Measurements from ENCODE around the gene TMEM176A. TPM values are rescaled to one million over a fixed set of nuclear protein-coding genes. Genes with fewer than 3 reads are reported as not detected.
"Not testable (repeated sequence)": the region's sequence is repeated elsewhere in the genome, so short reads cannot be mapped to it uniquely, and the experiment has no call there.

Gene TMEM176A
- not detected in 2 replicates for total RNA-seq

- DNase-seq (ENCODE audit: low read depth, low spot score): no peak
Measured at GRCh38 chr7:150800581-150801241, at the start of gene TMEM176A. TMEM176A (plus strand) TSS chr7:150800769; CDS start chr7:150801551, 782 bp downstream.

GRCh38 chr7:150751702-150752101 is 48.9 kb upstream of the TMEM176A start:
- DNase-seq (ENCODE audit: low read depth, low spot score): no peak

- no peak for DNase-seq (ENCODE audit: low read depth, low spot score)
Measured at GRCh38 chr7:150753239-150753638, 47.3 kb upstream of the TMEM176A start.

GRCh38 chr7:150753826-150754603 is 46.6 kb upstream of the TMEM176A start:
- peak; percentile 90 for DNase-seq (ENCODE audit: low read depth, low spot score)

GRCh38 chr7:150754951-150755350 is 45.6 kb upstream of the TMEM176A start:
- DNase-seq (ENCODE audit: low read depth, low spot score): no peak

- peak; percentile 89 for DNase-seq (ENCODE audit: low read depth, low spot score)
Measured at GRCh38 chr7:150755473-150756099, 45.0 kb upstream of the TMEM176A start.

- no peak for DNase-seq (ENCODE audit: low read depth, low spot score)
Measured at GRCh38 chr7:150756166-150756565, 44.4 kb upstream of the TMEM176A start.

GRCh38 chr7:150756858-150757257 is 43.7 kb upstream of the TMEM176A start:
- peak; percentile 43 for DNase-seq (ENCODE audit: low read depth, low spot score)

GRCh38 chr7:150759479-150759878 is 41.1 kb upstream of the TMEM176A start:
- no peak for DNase-seq (ENCODE audit: low read depth, low spot score)

GRCh38 chr7:150766334-150766709 is 34.2 kb upstream of the TMEM176A start:
- DNase-seq (ENCODE audit: low read depth, low spot score): no peak

- no peak for DNase-seq (ENCODE audit: low read depth, low spot score)
Measured at GRCh38 chr7:150769768-150770167, 30.8 kb upstream of the TMEM176A start.

GRCh38 chr7:150774131-150774530 is 26.4 kb upstream of the TMEM176A start:
- not testable (repeated sequence) for DNase-seq (ENCODE audit: low read depth, low spot score)

- no peak for DNase-seq (ENCODE audit: low read depth, low spot score)
Measured at GRCh38 chr7:150778014-150778737, 22.4 kb upstream of the TMEM176A start.

GRCh38 chr7:150778738-150779301 is 21.7 kb upstream of the TMEM176A start:
- peak; percentile 37 for DNase-seq (ENCODE audit: low read depth, low spot score)

GRCh38 chr7:150780292-150780691 is 20.3 kb upstream of the TMEM176A start:
- no peak for DNase-seq (ENCODE audit: low read depth, low spot score)

- no peak for DNase-seq (ENCODE audit: low read depth, low spot score)
Measured at GRCh38 chr7:150781103-150781502, 19.5 kb upstream of the TMEM176A start.

GRCh38 chr7:150781961-150782360 is 18.6 kb upstream of the TMEM176A start:
- DNase-seq (ENCODE audit: low read depth, low spot score): no peak

GRCh38 chr7:150784120-150784736 is 16.3 kb upstream of the TMEM176A start:
- DNase-seq (ENCODE audit: low read depth, low spot score): no peak

GRCh38 chr7:150784954-150785353 is 15.6 kb upstream of the TMEM176A start:
- DNase-seq (ENCODE audit: low read depth, low spot score): no peak

- no peak for DNase-seq (ENCODE audit: low read depth, low spot score)
Measured at GRCh38 chr7:150787321-150788281, 13.0 kb upstream of the TMEM176A start.

Measured in pulmonary artery endothelial cell (primary cell).